ENCODE data around the gene PARD3B.

The PARD3B gene

GRCh38 chr2:204713211-204713610, 167.9 kb downstream of the PARD3B start:
- Histone ChIP-seq H3K27me3 (ENCODE audit: low read depth, low read length) (no peaks in the 10 kb centered on the region), H3K27ac (ENCODE audit: low read length) (no peak overlapping the region), H3K4me3 (ENCODE audit: low read depth in 1 of 2, low read length in 2 of 2) (no peak overlapping the region), H3K4me1 (ENCODE audit: control insufficient read depth in 1 of 2, insufficient read depth in 2 of 2, low read length in 2 of 2) (no peaks in the 10 kb centered on the region), H3K9me3 (ENCODE audit: control insufficient read depth in 1 of 2, low read length in 2 of 2) (no peaks in the 10 kb centered on the region), H3K36me3 (ENCODE audit: control insufficient read depth in 1 of 2, insufficient read depth in 2 of 2, low read length in 2 of 2) (no peaks in the 10 kb centered on the region)

GRCh38 chr2:204715361-204715760, 170.1 kb downstream of the PARD3B start:
- Histone ChIP-seq H3K4me3 (ENCODE audit: low read depth in 1 of 2, low read length in 2 of 2) (no peak overlapping the region), H3K4me1 (ENCODE audit: control insufficient read depth in 1 of 2, insufficient read depth in 2 of 2, low read length in 2 of 2) (no peaks in the 10 kb centered on the region), H3K9me3 (ENCODE audit: control insufficient read depth in 1 of 2, low read length in 2 of 2) (no peaks in the 10 kb centered on the region), H3K27me3 (ENCODE audit: low read depth, low read length) (no peaks in the 10 kb centered on the region), H3K27ac (ENCODE audit: low read length) (no peak overlapping the region), H3K36me3 (ENCODE audit: control insufficient read depth in 1 of 2, insufficient read depth in 2 of 2, low read length in 2 of 2) (no peaks in the 10 kb centered on the region)

- H3K9me3 ChIP-seq (ENCODE audit: control insufficient read depth in 1 of 2, low read length in 2 of 2): no peaks in the 10 kb centered on the region
- H3K36me3 ChIP-seq (ENCODE audit: control insufficient read depth in 1 of 2, insufficient read depth in 2 of 2, low read length in 2 of 2): no peaks in the 10 kb centered on the region
- no peak overlapping the region for H3K4me3 ChIP-seq (ENCODE audit: low read depth in 1 of 2, low read length in 2 of 2)
- no peak overlapping the region for H3K27ac ChIP-seq (ENCODE audit: low read length)
- no peaks in the 10 kb centered on the region for H3K4me1 ChIP-seq (ENCODE audit: control insufficient read depth in 1 of 2, insufficient read depth in 2 of 2, low read length in 2 of 2)
- no peaks in the 10 kb centered on the region for H3K27me3 ChIP-seq (ENCODE audit: low read depth, low read length)
Measured at GRCh38 chr2:204717591-204717990, 172.3 kb downstream of the PARD3B start.

GRCh38 chr2:204718607-204719006, 173.3 kb downstream of the PARD3B start:
- Histone ChIP-seq H3K36me3 (ENCODE audit: control insufficient read depth in 1 of 2, insufficient read depth in 2 of 2, low read length in 2 of 2) (no peaks in the 10 kb centered on the region), H3K27ac (ENCODE audit: low read length) (no peak overlapping the region), H3K27me3 (ENCODE audit: low read depth, low read length) (no peaks in the 10 kb centered on the region), H3K9me3 (ENCODE audit: control insufficient read depth in 1 of 2, low read length in 2 of 2) (no peaks in the 10 kb centered on the region), H3K4me3 (ENCODE audit: low read depth in 1 of 2, low read length in 2 of 2) (no peak overlapping the region), H3K4me1 (ENCODE audit: control insufficient read depth in 1 of 2, insufficient read depth in 2 of 2, low read length in 2 of 2) (no peaks in the 10 kb centered on the region)

- H3K9me3 ChIP-seq (ENCODE audit: control insufficient read depth in 1 of 2, low read length in 2 of 2): no peaks in the 10 kb centered on the region
- H3K27ac ChIP-seq (ENCODE audit: low read length): no peak overlapping the region
- no peaks in the 10 kb centered on the region for H3K36me3 ChIP-seq (ENCODE audit: control insufficient read depth in 1 of 2, insufficient read depth in 2 of 2, low read length in 2 of 2)
- no peaks in the 10 kb centered on the region for H3K4me1 ChIP-seq (ENCODE audit: control insufficient read depth in 1 of 2, insufficient read depth in 2 of 2, low read length in 2 of 2)
- H3K27me3 ChIP-seq (ENCODE audit: low read depth, low read length): no peaks in the 10 kb centered on the region
- H3K4me3 ChIP-seq (ENCODE audit: low read depth in 1 of 2, low read length in 2 of 2): no peak overlapping the region
Measured at GRCh38 chr2:204720874-204721273, 175.6 kb downstream of the PARD3B start.

GRCh38 chr2:204722207-204722606, 176.9 kb downstream of the PARD3B start:
- Histone ChIP-seq H3K27me3 (ENCODE audit: low read depth, low read length) (no peaks in the 10 kb centered on the region), H3K36me3 (ENCODE audit: control insufficient read depth in 1 of 2, insufficient read depth in 2 of 2, low read length in 2 of 2) (no peaks in the 10 kb centered on the region), H3K4me1 (ENCODE audit: control insufficient read depth in 1 of 2, insufficient read depth in 2 of 2, low read length in 2 of 2) (no peaks in the 10 kb centered on the region), H3K9me3 (ENCODE audit: control insufficient read depth in 1 of 2, low read length in 2 of 2) (no peaks in the 10 kb centered on the region), H3K4me3 (ENCODE audit: low read depth in 1 of 2, low read length in 2 of 2) (no peak overlapping the region), H3K27ac (ENCODE audit: low read length) (no peak overlapping the region)

GRCh38 chr2:204722691-204723090, 177.4 kb downstream of the PARD3B start:
- Histone ChIP-seq H3K9me3 (ENCODE audit: control insufficient read depth in 1 of 2, low read length in 2 of 2) (no peaks in the 10 kb centered on the region), H3K36me3 (ENCODE audit: control insufficient read depth in 1 of 2, insufficient read depth in 2 of 2, low read length in 2 of 2) (no peaks in the 10 kb centered on the region), H3K4me3 (ENCODE audit: low read depth in 1 of 2, low read length in 2 of 2) (no peak overlapping the region), H3K27me3 (ENCODE audit: low read depth, low read length) (no peaks in the 10 kb centered on the region), H3K27ac (ENCODE audit: low read length) (no peak overlapping the region), H3K4me1 (ENCODE audit: control insufficient read depth in 1 of 2, insufficient read depth in 2 of 2, low read length in 2 of 2) (no peaks in the 10 kb centered on the region)

GRCh38 chr2:204725693-204726360, 180.6 kb downstream of the PARD3B start:
- no peak overlapping the region for H3K27ac ChIP-seq (ENCODE audit: low read length)
- H3K36me3 ChIP-seq (ENCODE audit: control insufficient read depth in 1 of 2, insufficient read depth in 2 of 2, low read length in 2 of 2): no peaks in the 10 kb centered on the region
- peaks cover 0 to 5% of the 10 kb centered on the region in 2 donors for H3K4me1 ChIP-seq (ENCODE audit: control insufficient read depth in 1 of 2, insufficient read depth in 2 of 2, low read length in 2 of 2)
- H3K9me3 ChIP-seq (ENCODE audit: control insufficient read depth in 1 of 2, low read length in 2 of 2): no peaks in the 10 kb centered on the region
- H3K27me3 ChIP-seq (ENCODE audit: low read depth, low read length): no peaks in the 10 kb centered on the region
- no peak overlapping the region for H3K4me3 ChIP-seq (ENCODE audit: low read depth in 1 of 2, low read length in 2 of 2)

GRCh38 chr2:204726831-204727230, 181.6 kb downstream of the PARD3B start:
- Histone ChIP-seq H3K27me3 (ENCODE audit: low read depth, low read length) (no peaks in the 10 kb centered on the region), H3K27ac (ENCODE audit: low read length) (no peak overlapping the region), H3K36me3 (ENCODE audit: control insufficient read depth in 1 of 2, insufficient read depth in 2 of 2, low read length in 2 of 2) (no peaks in the 10 kb centered on the region), H3K4me3 (ENCODE audit: low read depth in 1 of 2, low read length in 2 of 2) (no peak overlapping the region), H3K9me3 (ENCODE audit: control insufficient read depth in 1 of 2, low read length in 2 of 2) (no peaks in the 10 kb centered on the region), H3K4me1 (ENCODE audit: control insufficient read depth in 1 of 2, insufficient read depth in 2 of 2, low read length in 2 of 2) (peaks cover 0 to 11% of the 10 kb centered on the region in 2 donors)

- H3K27ac ChIP-seq (ENCODE audit: low read length): no peak overlapping the region
- H3K9me3 ChIP-seq (ENCODE audit: control insufficient read depth in 1 of 2, low read length in 2 of 2): no peaks in the 10 kb centered on the region
- no peak overlapping the region for H3K4me3 ChIP-seq (ENCODE audit: low read depth in 1 of 2, low read length in 2 of 2)
- H3K36me3 ChIP-seq (ENCODE audit: control insufficient read depth in 1 of 2, insufficient read depth in 2 of 2, low read length in 2 of 2): no peaks in the 10 kb centered on the region
- H3K4me1 ChIP-seq (ENCODE audit: control insufficient read depth in 1 of 2, insufficient read depth in 2 of 2, low read length in 2 of 2): peaks cover 0 to 11% of the 10 kb centered on the region in 2 donors
- no peaks in the 10 kb centered on the region for H3K27me3 ChIP-seq (ENCODE audit: low read depth, low read length)
Measured at GRCh38 chr2:204727368-204727767, 182.1 kb downstream of the PARD3B start.

GRCh38 chr2:204730603-204731002, 185.3 kb downstream of the PARD3B start:
- no peaks in the 10 kb centered on the region for H3K9me3 ChIP-seq (ENCODE audit: control insufficient read depth in 1 of 2, low read length in 2 of 2)
- no peaks in the 10 kb centered on the region for H3K36me3 ChIP-seq (ENCODE audit: control insufficient read depth in 1 of 2, insufficient read depth in 2 of 2, low read length in 2 of 2)
- no peak overlapping the region for H3K27ac ChIP-seq (ENCODE audit: low read length)
- no peaks in the 10 kb centered on the region for H3K27me3 ChIP-seq (ENCODE audit: low read depth, low read length)
- no peak overlapping the region for H3K4me3 ChIP-seq (ENCODE audit: low read depth in 1 of 2, low read length in 2 of 2)
- peaks cover 0 to 11% of the 10 kb centered on the region in 2 donors for H3K4me1 ChIP-seq (ENCODE audit: control insufficient read depth in 1 of 2, insufficient read depth in 2 of 2, low read length in 2 of 2)

- no peaks in the 10 kb centered on the region for H3K36me3 ChIP-seq (ENCODE audit: control insufficient read depth in 1 of 2, insufficient read depth in 2 of 2, low read length in 2 of 2)
- H3K9me3 ChIP-seq (ENCODE audit: control insufficient read depth in 1 of 2, low read length in 2 of 2): no peaks in the 10 kb centered on the region
- H3K27ac ChIP-seq (ENCODE audit: low read length): no peak overlapping the region
- H3K27me3 ChIP-seq (ENCODE audit: low read depth, low read length): no peaks in the 10 kb centered on the region
- H3K4me1 ChIP-seq (ENCODE audit: control insufficient read depth in 1 of 2, insufficient read depth in 2 of 2, low read length in 2 of 2): peaks cover 0 to 11% of the 10 kb centered on the region in 2 donors
- no peak overlapping the region for H3K4me3 ChIP-seq (ENCODE audit: low read depth in 1 of 2, low read length in 2 of 2)
Measured at GRCh38 chr2:204732019-204732418, 186.7 kb downstream of the PARD3B start.
